22Rv1 (cell line): ENCODE data around the gene UBXN2A.

Experiments used
- ZFX ChIP-seq: fragments of 450-650 bp; IDR thresholded peaks from 2 replicates; pipeline ENCODE4 v1.6.1; 2017; ENCODE audit warnings: antibody characterized with exemption, borderline replicate concordance
- TF ChIP-seq, protein P1 (sequence below): fragments of 450-650 bp; IDR thresholded peaks from 2 replicates; pipeline ENCODE4 v1.5.1; 2017; ENCODE audit warnings: mild to moderate bottlenecking

- TF ChIP-seq, protein P1, sequence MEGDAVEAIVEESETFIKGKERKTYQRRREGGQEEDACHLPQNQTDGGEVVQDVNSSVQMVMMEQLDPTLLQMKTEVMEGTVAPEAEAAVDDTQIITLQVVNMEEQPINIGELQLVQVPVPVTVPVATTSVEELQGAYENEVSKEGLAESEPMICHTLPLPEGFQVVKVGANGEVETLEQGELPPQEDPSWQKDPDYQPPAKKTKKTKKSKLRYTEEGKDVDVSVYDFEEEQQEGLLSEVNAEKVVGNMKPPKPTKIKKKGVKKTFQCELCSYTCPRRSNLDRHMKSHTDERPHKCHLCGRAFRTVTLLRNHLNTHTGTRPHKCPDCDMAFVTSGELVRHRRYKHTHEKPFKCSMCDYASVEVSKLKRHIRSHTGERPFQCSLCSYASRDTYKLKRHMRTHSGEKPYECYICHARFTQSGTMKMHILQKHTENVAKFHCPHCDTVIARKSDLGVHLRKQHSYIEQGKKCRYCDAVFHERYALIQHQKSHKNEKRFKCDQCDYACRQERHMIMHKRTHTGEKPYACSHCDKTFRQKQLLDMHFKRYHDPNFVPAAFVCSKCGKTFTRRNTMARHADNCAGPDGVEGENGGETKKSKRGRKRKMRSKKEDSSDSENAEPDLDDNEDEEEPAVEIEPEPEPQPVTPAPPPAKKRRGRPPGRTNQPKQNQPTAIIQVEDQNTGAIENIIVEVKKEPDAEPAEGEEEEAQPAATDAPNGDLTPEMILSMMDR: peak; percentile 37; the same call in 1 of the 2 replicates
- no peak for TF ChIP-seq ZFX
These were observed 81.1 kb downstream of the UBXN2A start for GRCh38 chr2:24021122-24021998.
